Measurements from ENCODE around the gene SH2D6.

DNA sequence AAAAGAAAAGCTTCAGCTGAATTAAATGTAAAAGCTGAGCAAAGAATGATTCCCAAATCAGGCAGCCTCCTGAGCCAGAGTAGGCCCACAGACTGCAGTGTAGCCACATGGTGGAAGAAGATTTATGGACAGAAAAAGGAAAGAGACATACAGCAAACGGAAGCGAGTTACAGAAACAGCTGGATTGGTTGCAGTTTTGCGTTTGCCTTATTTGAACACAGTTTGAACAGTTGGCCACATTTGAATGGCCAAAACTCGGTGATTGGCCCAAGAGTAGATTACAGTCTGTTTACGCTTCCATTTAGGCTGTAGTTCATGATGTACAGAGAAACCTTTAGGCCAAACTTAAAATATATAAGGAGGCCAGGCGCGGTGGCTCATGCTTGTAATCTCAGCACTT lies 35.1 kb downstream of the SH2D6 start:
- TF ChIP-seq, protein P1, sequence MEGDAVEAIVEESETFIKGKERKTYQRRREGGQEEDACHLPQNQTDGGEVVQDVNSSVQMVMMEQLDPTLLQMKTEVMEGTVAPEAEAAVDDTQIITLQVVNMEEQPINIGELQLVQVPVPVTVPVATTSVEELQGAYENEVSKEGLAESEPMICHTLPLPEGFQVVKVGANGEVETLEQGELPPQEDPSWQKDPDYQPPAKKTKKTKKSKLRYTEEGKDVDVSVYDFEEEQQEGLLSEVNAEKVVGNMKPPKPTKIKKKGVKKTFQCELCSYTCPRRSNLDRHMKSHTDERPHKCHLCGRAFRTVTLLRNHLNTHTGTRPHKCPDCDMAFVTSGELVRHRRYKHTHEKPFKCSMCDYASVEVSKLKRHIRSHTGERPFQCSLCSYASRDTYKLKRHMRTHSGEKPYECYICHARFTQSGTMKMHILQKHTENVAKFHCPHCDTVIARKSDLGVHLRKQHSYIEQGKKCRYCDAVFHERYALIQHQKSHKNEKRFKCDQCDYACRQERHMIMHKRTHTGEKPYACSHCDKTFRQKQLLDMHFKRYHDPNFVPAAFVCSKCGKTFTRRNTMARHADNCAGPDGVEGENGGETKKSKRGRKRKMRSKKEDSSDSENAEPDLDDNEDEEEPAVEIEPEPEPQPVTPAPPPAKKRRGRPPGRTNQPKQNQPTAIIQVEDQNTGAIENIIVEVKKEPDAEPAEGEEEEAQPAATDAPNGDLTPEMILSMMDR (IDR thresholded peaks at IDR 0.05) = no peak
- no peak for TF ChIP-seq ZFX (IDR thresholded peaks at IDR 0.05; ENCODE audit: borderline replicate concordance)

Data from 22Rv1 (cell line).